HPDE6-E6E7 (cell line): ENCODE data around the gene CKS1B.

Experiments
- DNase-seq: peaks from one replicate; pipeline ENCODE4 v3.0.0; 2011; ENCODE audit warnings: missing footprints; ENCODE audit errors: extremely low spot score

The CKS1B gene

DNA sequence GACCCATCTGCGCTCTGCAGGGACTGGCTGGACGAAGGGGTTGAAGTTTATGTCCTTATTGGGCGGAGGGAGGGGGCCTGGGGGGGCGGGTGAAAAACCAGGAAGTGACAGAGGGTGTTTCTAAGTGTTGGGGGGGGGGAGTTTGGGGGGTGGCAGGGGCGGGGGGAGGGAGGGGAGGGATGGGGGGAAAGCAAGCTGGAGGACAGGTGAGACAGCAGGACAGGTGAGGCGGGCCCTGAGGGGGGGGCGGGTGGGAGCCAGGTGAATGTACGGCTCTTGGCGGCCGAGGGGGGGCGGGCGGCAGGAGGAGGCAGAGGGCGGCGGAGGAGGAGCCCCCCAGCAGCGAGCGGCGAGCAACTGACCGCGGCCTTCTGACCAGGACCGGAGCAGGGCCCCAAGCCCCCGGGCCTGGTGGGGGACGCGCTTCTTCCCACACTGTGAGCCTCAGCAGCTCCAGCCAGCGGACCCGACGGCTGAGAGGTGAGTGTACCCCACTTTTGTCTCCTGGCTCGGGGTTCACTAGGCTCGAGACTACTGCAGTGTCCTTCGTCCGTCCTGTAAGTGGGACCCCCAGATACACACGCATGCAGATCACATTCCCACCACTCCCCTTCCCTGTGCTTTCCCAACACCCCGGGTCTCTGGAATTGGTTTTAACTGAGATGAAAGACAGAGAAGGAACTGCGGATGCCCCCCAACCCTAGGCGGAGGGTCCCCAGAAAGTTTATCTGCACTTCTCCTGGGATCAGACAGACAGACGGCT, 28.2 kb downstream of the CKS1B start, which contains the start of gene ZBTB7B:
ZBTB7B (plus strand) TSS at position 339 of the 763 bp plus-strand sequence. CDS start 11,859 bp downstream, outside the sequence.
- peak; percentile 60 for DNase-seq

DNA sequence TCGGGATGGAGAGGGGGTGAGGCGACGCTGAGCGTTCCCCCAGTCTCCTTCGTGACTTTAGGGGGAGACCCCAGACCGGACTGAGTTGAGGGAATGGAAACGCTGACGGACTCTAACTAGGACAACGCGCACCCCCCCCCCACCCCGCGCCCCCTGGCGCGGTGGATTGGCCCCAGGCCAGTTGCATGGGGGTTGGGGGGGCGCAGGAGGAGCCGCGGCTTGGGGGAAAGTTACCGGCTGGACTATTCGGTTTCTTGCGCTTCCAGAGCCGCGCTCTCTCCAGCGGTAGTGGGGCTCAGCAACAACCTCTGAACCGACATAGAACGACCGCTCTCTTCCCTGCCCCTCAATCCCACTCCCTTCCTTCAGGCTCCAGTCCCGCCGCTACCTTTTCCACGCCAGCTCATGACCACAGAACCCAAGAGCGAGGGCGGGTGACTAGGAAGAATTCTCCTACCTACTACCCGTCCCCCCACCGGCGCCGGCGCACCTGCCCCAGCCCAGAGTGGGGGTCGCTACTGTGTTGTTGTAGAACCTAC, 28.8 kb downstream of the CKS1B start:
- DNase-seq = no peak

DNA sequence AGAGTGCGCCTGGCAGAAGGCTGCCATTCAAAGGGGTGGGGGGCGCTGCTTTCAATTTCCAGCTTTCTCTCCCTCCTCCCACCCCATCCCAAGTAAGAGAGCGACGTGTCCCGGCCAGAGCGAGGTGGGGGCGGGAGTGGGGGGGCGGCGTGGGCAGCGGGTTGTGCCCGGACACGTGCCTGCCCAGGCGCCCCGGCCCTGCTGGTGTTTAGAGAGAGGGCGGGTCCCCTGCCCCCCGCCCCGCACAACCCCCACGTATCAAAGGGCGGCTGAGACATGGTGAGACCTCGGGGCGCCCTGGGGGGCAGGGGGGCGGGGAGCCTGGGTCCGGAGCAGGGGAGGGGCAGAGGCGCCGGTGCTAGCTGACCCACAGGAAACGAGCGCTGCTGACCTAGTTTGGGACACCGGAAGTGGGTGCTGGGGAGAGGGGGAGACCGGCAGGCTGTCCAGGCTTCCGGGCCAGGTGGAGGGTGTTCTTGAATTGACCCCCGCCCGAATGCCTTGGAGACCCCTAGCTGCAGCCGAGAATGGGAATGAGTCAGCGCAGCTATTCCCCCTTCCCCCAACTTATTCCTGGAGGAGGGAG, 29.4 kb downstream of the CKS1B start:
- no peak for DNase-seq

DNA sequence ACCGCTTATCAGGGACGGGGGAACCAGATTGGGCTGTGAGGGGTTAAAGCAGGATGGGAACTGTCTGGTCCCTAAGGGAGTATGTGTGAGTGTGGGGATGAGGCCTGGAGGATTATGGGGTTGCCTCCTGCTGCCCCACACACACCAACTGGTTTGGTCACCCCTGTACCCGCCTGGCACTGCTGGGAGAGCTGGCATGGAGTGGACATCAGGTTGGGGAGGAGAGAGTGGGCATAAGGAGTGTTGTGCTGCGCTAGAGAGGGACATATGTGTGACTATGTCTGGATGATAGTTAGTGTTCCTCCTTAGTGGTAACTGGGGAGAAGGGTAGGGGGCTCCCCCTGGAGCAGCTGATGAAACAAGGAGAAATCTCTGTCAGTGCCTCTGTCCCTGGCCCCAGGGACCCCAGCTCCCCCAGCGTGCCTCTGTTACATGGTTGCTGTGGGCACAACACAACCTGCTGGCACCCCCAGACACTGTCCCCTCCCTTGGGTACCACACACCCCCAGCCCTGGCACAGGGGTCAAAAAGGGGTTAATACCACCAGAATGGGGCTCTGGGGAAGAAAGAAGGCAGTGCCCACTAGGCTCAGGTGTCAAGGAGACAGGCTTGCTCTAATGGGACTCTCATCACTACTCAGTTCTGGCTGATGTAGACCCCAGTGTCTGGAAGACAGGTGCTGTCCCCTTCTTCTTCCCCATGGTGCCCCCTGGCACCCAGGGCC, 30.0 kb downstream of the CKS1B start:
- DNase-seq = no peak

- DNase-seq = no peak
Measured at GRCh38 chr1:155005076-155006011, 30.9 kb downstream of the CKS1B start.

- DNase-seq = no peak
Measured at GRCh38 chr1:155006601-155007101, 32.2 kb downstream of the CKS1B start.

DNA sequence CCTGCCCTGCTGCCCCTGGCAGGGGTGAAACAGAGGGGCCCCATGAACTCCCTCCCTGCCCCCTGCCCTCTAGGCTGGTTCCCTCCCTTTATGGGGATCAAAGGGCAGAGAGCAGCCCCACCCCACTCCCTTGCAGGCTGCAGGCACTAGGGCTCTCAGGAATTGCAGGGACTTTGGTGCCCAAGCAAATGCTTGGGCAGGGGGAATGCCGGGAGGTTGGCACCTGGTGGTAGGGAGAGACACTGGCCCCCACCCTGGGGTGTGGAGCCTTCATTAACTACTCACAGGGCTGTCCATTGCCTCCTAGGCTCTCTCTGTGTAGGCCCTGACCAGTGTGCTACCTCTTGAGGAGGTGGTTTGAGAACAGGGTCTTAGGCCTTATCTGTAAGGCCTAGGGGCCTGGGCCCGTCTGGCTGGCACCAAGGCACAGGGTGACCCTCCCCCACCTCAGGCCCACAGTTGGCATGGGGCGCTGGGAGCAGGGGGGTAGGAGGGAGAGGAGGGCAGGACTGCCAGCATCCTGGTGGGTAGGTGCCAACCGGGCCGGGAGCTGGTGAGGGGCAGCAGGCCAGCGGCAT, 32.9 kb downstream of the CKS1B start:
- no peak for DNase-seq

GRCh38 chr1:155008015-155008941, 33.8 kb downstream of the CKS1B start:
- no peak for DNase-seq

GRCh38 chr1:155009221-155009711, 34.8 kb downstream of the CKS1B start:
- DNase-seq = no peak

GRCh38 chr1:155009742-155010141, 35.3 kb downstream of the CKS1B start:
- DNase-seq = no peak

- DNase-seq = no peak
Measured at GRCh38 chr1:155010211-155010918, 35.9 kb downstream of the CKS1B start.

DNA sequence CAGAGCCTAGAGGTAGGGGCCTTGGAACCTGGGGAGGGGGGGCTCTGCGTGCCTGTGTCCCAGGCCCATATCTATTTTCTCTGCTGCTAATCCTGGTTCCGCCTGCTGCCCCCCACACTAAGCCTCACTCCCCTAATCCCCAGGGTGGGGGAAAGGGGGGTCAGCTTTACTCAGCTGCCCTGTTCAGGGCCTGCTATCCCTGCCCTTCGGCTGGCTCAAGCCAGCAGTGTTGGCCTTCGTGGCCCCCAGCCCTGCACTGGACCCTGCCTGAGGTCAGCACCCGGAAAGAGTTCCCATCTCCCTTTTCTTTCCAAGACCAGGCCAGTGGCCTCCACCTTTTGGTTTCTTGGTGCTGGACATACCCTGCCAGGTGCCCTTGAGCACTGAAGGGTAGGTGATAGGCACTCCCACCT, 36.5 kb downstream of the CKS1B start:
- DNase-seq = no peak

DNA sequence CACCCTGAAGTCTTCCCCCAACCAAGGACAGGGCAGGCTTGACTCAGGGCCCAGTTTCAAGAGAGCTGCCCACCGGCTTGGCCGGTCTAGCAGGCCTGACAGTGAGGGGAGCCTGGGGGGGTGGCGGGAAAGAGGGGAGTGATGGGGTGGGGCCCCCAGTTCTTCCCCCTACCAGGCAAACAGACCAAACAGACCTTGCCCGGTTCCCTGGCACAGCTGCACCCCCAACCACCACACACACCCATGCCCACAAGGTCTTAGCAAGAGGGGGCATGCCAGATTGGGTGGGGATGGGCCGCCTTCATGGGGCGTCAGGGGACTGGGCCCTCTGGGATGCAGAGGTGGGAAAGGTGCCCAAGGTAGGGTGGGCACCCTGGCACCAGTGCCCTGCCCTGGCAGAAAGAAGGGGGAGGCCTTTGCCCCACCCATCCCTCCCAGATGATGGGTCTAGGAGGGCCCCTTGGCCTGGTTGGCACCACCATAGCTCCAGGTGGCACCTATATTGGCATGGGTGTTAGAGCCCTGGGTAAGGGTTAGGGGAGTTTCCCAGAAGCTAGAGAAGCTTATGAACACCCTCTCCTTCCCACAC, 37.0 kb downstream of the CKS1B start:
- DNase-seq = no peak

- no peak for DNase-seq
Measured at GRCh38 chr1:155012026-155012546, 37.6 kb downstream of the CKS1B start.

GRCh38 chr1:155012776-155013602, 38.5 kb downstream of the CKS1B start:
- DNase-seq = no peak

DNA sequence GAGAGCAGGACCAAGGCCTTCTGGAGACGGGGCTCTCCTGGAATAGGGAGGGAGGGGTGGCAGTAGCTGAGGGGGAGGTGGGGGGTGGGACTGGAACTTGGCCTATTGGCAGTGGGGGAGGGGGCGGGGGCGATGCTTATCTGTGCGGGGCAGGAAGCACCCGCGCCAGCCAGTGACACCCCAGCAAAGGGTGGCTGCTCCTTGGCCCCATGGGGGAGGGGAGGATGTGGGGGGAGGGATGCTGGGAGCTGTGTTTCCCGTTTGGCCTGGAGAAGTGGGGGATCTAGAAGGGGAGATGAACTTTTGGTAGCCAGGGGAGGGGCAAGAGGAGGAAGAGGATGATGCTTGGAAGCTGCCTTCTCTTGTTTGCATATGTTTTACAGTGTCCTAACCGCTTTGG, 39.2 kb downstream of the CKS1B start:
- DNase-seq = no peak
